ENCODE measurements around the gene LRRC8D.
"Not testable (repeated sequence)": the region's sequence is repeated elsewhere in the genome, so short reads cannot be mapped to it uniquely, and the experiment has no call there.

LRRC8D gene

DNA sequence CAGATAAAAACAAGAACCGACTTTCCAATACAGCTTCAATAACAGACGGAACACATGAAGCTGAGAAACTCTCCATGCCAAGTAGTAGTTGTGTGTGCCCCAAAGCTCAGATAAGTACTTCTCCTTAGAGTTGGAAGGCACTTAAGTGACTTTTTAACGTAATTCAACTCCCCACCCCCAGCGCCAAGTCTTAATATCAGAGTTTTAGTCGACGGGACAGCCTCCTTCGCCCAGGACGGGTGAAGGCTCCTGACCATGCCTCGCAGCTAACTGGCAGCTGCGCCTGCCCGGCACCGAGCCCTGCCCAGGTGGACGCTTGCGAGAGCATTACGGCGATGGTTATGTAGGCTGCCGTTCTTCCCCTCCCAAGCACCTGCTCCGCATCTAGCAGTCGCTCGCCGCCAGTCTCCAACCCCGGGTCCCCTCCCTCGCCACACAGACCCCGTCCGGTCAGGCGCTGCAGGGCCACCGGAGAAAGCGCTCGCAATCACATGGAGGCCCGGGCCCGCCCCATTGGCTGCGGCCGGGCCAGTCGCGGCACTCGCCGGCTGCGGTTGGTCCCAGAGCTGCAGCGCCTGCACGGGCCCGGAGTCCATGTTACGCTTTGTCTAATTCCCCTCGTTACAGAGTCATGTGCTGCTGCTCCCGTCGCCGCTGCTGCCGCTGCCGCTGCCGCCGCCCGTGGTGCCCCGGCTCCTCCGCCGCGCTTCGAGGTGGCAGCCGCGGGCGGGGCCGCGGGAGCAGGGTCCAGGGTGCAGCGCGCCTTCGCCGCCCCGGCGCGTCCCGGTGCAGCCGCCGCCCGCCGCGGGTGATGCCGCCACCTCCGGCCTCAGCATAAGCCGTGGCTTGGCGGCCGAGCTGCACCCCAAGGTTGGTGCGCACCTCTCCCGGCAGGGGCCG, at the start of gene LRRC8D:
LRRC8D (plus strand) TSS at position 611 of the 900 bp plus-strand sequence. CDS start 112,037 bp downstream, outside the sequence.
- Mint-ChIP-seq H3K36me3 (peaks cover 4% of the 10 kb centered on the region), H3K27me3 (no peaks in the 10 kb centered on the region), H3K4me3 (peak within 1 kb of the TSS; percentile 91), H3K4me1 (peaks cover 38% of the 10 kb centered on the region), H3K27ac (peak within 1 kb of the TSS; percentile 87), H3K9me3 (no peaks in the 10 kb centered on the region)
- DNase-seq (ENCODE audit: low spot score in 2 of 2) (peak; percentile 50 to 63), ATAC-seq (ENCODE audit: low read depth) (peak; percentile 63)

DNA sequence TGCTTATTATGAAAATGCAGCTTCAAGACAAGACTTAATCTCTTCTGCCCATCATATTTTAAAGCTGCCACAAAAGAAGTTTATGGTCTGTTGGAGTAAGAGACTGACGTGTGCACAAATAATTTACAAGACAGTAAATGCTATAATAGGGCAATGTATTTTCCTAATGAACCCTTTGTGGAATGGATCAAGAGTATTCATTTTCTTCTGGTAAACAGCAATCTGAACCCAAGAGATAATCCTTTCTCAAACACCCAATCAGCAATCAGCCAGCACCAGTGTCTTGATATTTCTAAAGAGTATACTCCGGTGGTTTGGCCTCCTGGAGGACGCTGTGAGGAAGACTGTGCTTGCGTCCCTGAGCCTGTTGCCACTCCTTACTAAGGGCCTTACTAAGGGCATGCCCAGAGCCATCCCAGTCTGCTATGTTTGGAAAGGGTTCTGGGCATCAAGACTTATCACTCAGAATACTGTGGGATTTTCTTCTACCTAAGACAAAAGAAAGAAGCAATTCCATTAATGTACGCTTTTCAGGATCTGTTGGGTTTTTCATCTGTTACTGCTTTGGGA, 48.8 kb upstream of the LRRC8D start:
- H3K9me3 Mint-ChIP-seq, result no peaks in the 10 kb centered on the region
- no peaks in the 10 kb centered on the region for H3K36me3 Mint-ChIP-seq
- peaks cover 6% of the 10 kb centered on the region for H3K27me3 Mint-ChIP-seq
- ATAC-seq (ENCODE audit: low read depth) (no peak), DNase-seq (ENCODE audit: low spot score in 2 of 2) (no peak)
- no peak overlapping the region for H3K27ac Mint-ChIP-seq
- no peak overlapping the region for H3K4me3 Mint-ChIP-seq
- peaks cover 3% of the 10 kb centered on the region for H3K4me1 Mint-ChIP-seq

DNA sequence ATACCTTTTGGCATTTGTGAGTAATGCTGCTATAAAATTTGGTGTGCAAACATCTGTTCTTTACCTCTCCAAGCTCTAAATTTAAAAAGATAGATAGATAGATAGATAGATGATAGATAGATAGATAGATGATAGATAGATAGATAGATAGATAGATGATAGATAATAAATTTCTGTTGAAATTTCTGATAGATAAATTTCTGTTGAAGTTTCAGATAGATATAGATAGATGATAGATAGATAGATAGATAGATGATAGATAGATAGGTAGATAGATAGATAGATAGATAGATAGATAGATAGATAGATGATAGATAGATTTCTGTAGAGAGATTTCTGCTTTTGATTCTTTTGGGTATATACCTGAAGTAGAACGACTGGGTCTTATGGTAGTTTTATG, 44.7 kb upstream of the LRRC8D start:
- ATAC-seq (ENCODE audit: low read depth); H3K4me3 Mint-ChIP-seq; H3K27me3 Mint-ChIP-seq; H3K36me3 Mint-ChIP-seq; H3K4me1 Mint-ChIP-seq; DNase-seq (ENCODE audit: low spot score in 2 of 2); H3K9me3 Mint-ChIP-seq; H3K27ac Mint-ChIP-seq: not testable (repeated sequence)

DNA sequence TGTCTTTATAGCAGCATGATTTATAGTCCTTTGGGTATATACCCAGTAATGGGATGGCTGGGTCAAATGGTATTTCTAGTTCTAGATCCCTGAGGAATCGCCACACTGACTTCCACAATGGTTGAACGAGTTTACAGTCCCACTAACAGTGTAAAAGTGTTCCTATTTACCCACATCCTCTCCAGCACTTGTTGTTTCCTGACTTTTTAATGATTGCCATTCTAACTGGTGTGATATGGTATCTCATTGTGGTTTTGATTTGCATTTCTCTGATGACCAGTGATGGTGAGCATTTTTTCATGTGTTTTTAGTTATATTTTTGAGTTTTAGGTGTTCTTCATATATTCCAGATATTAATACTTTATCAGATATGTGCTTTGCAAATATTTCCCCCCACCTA, 43.6 kb upstream of the LRRC8D start:
- not testable (repeated sequence) for ATAC-seq (ENCODE audit: low read depth); H3K27ac Mint-ChIP-seq; H3K27me3 Mint-ChIP-seq; DNase-seq (ENCODE audit: low spot score in 2 of 2); H3K36me3 Mint-ChIP-seq; H3K9me3 Mint-ChIP-seq; H3K4me1 Mint-ChIP-seq; H3K4me3 Mint-ChIP-seq

DNA sequence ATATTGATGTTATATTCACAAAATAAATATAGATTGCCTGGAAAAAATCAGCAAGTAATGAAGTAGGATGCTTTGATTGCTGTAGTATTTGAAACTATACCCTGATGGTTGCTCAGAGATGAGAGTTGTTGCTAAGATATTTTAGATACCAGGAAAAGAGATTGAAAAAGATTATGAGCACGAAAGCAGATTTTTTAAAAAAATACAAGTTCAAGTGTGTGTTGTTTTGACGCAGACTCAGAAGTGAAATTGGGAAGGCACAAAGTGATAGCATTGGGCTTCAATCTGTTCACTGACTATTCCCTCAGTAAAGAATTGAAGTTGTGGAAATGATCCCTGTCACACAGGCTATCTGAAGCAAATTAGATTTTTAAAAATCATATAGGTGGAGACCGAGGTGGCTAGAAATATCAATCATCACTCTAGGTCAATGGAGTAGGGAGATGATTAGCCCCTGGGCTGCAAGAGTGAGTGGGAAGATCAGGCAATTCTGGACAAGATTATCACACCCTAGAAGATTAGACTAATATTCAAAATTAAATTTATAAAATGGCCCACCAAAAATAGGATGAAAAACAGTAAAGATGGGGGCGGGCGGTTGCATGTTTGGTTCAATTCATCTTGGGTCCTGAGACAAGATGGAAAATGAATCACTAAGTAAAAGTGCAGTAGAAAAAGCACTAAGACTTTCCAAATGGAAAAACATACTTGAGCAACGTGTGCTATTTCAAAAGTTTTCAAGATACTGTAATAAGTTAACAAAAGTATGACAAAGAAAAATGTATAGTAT, 41.5 kb upstream of the LRRC8D start:
- H3K4me3 Mint-ChIP-seq, result no peak overlapping the region
- ATAC-seq (ENCODE audit: low read depth) (no peak), DNase-seq (ENCODE audit: low spot score in 2 of 2) (no peak)
- peaks cover 11% of the 10 kb centered on the region for H3K27me3 Mint-ChIP-seq
- no peaks in the 10 kb centered on the region for H3K36me3 Mint-ChIP-seq
- H3K9me3 Mint-ChIP-seq, result no peaks in the 10 kb centered on the region
- peaks cover 6% of the 10 kb centered on the region for H3K4me1 Mint-ChIP-seq
- no peak overlapping the region for H3K27ac Mint-ChIP-seq

DNA sequence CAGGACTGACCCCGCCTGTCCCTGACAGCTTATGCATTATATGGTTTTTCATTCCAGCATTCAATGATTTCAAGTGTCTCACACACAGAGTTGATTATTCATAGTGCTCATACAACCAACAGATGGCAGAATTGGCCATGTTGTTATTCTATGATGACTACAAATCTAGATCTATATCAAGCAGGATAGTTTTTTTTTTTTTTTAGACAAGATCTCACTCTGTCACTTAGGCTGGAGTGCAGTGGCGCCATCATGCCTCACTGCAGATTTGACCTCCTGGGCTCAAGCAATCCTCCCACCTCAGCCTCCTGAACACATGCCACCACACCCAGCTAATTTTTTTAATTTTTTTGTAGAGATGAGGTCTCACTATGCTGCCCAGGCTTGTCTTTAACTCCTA, 40.1 kb upstream of the LRRC8D start:
- Mint-ChIP-seq H3K27me3 (peaks cover 11% of the 10 kb centered on the region), H3K4me1 (peaks cover 4% of the 10 kb centered on the region), H3K4me3 (no peak overlapping the region), H3K9me3 (no peaks in the 10 kb centered on the region), H3K36me3 (no peaks in the 10 kb centered on the region), H3K27ac (no peak overlapping the region)
- DNase-seq (ENCODE audit: low spot score in 2 of 2) (no peak), ATAC-seq (ENCODE audit: low read depth) (peak; percentile 57)

DNA sequence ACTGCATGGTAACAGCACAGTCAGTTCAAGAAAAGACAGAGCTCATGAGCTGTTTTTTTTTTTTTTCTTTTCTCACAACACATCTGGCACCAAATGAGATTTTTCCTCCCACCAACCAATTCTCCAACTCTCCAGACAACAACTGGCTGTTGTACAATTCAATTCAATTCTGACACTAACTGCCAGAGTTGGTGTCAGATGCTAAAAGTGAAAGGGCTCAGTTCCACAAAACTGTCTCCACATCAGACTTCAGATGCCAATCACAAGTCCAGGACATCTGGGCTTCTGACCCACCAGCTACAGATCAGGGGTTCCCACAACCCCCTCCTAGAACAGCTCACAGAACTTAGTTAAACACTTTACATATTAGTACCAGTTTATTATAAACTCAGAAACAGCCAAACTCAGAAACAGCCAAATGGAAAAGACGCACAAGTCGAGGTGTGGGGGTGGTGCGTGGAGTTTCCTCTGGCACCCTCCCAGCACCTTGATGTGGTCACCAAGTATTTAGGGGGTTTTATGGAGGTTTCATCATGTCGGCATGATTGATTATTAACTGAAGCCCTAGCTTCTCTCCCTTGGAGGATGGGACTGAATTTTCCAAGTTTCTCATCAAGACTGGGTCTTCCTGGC, 39.2 kb upstream of the LRRC8D start:
- Mint-ChIP-seq H3K27ac (no peak overlapping the region), H3K4me1 (peaks cover 3% of the 10 kb centered on the region), H3K36me3 (no peaks in the 10 kb centered on the region), H3K9me3 (no peaks in the 10 kb centered on the region), H3K4me3 (no peak overlapping the region), H3K27me3 (peaks cover 11% of the 10 kb centered on the region)
- no peak for DNase-seq (ENCODE audit: low spot score in 2 of 2)
- peak; percentile 45 for ATAC-seq (ENCODE audit: low read depth)

DNA sequence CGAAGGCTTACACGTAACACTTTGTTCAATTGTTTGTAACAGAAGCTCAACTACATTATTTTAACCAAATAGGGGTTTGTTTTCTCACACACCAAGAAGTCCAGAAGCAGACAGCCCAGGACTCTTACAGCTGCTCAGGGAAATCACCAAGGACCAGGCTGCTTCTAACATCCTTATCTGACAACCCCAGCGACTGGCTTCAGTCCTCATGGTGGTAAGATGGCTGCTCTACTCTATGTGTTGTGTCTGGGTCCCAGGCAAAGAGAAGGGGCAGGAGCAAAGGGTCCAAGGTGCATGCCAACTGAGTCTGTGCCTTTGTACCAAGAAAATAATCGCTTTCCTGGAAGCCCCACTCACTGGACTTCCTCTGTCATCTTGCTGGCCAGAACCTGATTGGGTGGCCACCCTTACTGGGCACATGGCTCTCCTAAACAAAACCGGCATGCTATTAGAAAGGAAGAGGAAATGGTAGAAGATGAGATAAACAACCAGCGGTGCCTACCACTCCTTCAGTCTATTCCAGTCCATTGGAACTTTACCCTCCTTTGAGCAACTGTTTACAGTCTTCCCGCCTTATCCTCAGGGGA, 34.1 kb upstream of the LRRC8D start:
- H3K36me3 Mint-ChIP-seq, result no peaks in the 10 kb centered on the region
- DNase-seq (ENCODE audit: low spot score in 2 of 2), result no peak
- H3K27me3 Mint-ChIP-seq, result peaks cover 6% of the 10 kb centered on the region
- no peaks in the 10 kb centered on the region for H3K9me3 Mint-ChIP-seq
- H3K4me3 Mint-ChIP-seq, result no peak overlapping the region
- ATAC-seq (ENCODE audit: low read depth), result no peak
- H3K4me1 Mint-ChIP-seq, result no peaks in the 10 kb centered on the region
- H3K27ac Mint-ChIP-seq, result no peak overlapping the region

DNA sequence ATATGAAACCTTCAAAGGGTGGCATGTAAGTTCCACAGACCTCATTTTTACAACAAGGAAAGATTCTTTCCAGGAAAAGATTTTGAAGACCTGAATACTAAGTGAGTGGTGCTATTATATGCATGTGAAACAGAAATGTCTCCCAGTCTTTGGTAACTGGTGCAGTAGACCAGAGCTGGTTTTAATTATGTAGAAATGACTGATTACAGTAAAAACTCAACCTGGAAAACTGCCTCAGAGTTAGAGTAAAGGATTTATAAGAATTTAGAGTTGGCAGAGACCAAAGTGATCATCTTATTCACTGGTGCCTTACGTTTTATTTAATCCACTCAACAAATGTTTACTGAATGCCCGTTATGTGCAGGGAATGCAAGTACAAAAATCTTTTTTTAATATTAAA, 30.2 kb upstream of the LRRC8D start:
- Mint-ChIP-seq H3K27me3 (peaks cover 1% of the 10 kb centered on the region), H3K4me3 (no peak overlapping the region), H3K9me3 (no peaks in the 10 kb centered on the region), H3K4me1 (no peaks in the 10 kb centered on the region), H3K36me3 (no peaks in the 10 kb centered on the region), H3K27ac (no peak overlapping the region)
- ATAC-seq (ENCODE audit: low read depth) (no peak), DNase-seq (ENCODE audit: low spot score in 2 of 2) (no peak)

DNA sequence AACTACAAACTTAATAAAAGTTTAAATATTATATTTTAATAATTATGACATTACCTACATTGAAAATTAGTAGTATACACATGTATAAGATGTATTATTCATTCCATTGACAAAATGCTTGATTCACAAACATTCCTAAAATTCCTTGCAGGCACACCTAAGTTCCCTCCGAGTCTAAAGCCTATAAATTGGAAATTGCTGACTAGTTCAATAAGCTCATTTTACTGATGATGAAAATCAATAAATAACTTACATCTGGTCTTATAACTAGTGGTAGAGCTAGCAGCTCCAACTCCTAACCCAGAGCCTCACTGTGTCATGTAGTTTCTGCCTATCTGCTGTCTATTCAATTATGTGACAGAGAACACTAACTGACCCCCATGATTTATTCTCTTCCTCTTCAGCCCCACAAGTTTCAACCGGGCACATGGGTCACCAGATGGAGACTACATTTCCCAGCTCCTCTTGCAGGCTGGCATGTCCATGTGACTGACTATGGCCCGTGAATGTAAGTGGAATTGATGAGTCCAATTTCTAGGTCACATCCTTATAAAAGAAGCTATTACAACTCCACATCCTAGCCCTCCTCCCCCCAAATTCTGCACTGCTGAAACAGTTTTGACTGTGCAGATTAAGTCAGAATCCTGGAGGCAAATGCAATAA, 29.6 kb upstream of the LRRC8D start:
- no peaks in the 10 kb centered on the region for H3K9me3 Mint-ChIP-seq
- H3K4me1 Mint-ChIP-seq, result no peaks in the 10 kb centered on the region
- no peaks in the 10 kb centered on the region for H3K36me3 Mint-ChIP-seq

DNA sequence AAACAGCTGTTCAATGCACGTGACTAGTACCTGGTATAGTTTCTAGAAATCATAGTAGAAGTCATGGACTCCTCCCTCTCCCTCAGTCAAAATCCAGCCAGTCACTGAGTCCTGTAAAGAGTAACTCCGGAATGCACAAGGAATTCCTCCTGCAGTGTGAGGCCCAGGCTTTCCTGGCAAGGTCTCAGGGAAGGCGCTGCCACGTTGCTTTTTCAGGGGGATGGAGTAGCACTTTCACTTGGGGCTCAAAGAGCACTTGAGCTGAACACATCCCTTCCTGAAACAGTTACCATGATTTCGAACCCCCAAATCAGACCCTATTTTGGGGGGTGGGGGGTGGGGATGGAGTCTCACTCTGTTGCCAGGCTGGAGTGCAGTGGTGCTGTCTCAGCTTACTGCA, 26.4 kb upstream of the LRRC8D start:
- Mint-ChIP-seq H3K27me3 (no peaks in the 10 kb centered on the region), H3K4me1 (no peaks in the 10 kb centered on the region), H3K9me3 (no peaks in the 10 kb centered on the region), H3K36me3 (no peaks in the 10 kb centered on the region), H3K4me3 (no peak overlapping the region), H3K27ac (no peak overlapping the region)
- ATAC-seq (ENCODE audit: low read depth) (no peak), DNase-seq (ENCODE audit: low spot score in 2 of 2) (no peak)

More for the DNA sequence above, 29.6 kb upstream of the LRRC8D start:
- H3K4me3 Mint-ChIP-seq, result no peak overlapping the region
- H3K27ac Mint-ChIP-seq, result no peak overlapping the region
- peaks cover 1% of the 10 kb centered on the region for H3K27me3 Mint-ChIP-seq
- ATAC-seq (ENCODE audit: low read depth) (no peak), DNase-seq (ENCODE audit: low spot score in 2 of 2) (no peak)

DNA sequence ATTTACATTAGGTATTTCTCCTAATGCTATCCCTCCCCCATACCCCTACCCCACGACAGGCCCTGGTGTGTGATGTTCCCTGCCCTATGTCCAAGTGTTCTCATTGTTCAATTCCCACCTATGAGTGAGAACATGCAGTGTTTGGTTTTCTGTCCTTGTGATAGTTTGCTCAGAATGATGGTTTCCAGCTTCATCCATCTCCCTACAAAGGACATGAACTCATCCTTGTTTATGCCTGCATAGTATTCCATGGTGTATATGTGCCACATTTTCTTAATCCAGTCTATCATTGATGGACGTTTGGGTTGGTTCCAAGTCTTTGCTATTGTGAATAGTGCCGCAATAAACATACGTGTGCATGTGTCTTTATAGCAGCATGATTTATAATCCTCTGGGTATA, 25.3 kb upstream of the LRRC8D start:
- not testable (repeated sequence) for H3K9me3 Mint-ChIP-seq; H3K36me3 Mint-ChIP-seq; ATAC-seq (ENCODE audit: low read depth); H3K27ac Mint-ChIP-seq; H3K27me3 Mint-ChIP-seq; H3K4me3 Mint-ChIP-seq; DNase-seq (ENCODE audit: low spot score in 2 of 2); H3K4me1 Mint-ChIP-seq

DNA sequence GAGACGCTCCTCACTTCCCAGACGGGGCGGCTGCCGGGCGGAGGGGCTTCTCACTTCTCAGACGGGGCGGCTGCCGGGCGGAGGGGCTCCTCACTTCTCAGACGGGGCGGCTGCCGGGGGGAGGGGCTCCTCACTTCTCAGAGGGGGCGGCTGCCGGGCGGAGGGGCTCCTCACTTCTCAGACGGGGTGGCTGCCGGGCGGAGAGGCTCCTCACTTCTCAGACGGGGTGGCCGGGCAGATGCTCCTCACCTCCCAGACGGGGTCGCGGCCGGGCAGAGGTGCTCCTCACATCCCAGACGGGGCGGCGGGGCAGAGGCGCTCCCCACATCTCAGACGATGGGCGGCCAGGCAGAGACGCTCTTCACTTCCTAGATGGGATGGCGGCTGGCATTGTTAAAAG, 23.0 kb upstream of the LRRC8D start:
- ATAC-seq (ENCODE audit: low read depth); DNase-seq (ENCODE audit: low spot score in 2 of 2); H3K9me3 Mint-ChIP-seq; H3K27me3 Mint-ChIP-seq; H3K27ac Mint-ChIP-seq; H3K4me3 Mint-ChIP-seq; H3K4me1 Mint-ChIP-seq; H3K36me3 Mint-ChIP-seq: not testable (repeated sequence)
